COR-L47 (cell line): Measurements from ENCODE around the gene ARL11.
A peak's percentile ranks its signal among the peaks of the same experiment; 100 is the strongest.

ENCODE experiments used
- DNase-seq: peaks from one replicate; lab custom pipeline; 2025; lab: John Stamatoyannopoulos, UW

The ARL11 gene

GRCh38 chr13:49649244-49649962, 21.1 kb downstream of the ARL11 start:
- no peak for DNase-seq

DNA sequence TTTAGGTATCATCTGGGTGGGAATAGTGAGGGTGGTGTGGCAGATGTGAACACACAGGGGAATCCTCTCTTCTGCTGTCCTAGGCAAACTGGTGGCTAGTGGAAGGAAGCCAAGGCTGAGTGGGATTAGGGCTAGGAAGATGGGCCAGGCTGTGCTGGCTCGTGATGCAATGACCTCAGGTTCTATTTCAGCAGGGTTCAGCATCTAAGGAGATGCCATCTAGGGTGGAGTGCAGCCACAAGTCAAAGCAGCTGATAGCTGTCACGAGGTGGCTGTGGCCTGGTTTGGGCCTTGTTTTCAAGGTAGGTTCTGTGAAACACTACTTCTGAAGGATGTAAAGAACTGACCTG, 21.6 kb downstream of the ARL11 start:
- DNase-seq: no peak

DNA sequence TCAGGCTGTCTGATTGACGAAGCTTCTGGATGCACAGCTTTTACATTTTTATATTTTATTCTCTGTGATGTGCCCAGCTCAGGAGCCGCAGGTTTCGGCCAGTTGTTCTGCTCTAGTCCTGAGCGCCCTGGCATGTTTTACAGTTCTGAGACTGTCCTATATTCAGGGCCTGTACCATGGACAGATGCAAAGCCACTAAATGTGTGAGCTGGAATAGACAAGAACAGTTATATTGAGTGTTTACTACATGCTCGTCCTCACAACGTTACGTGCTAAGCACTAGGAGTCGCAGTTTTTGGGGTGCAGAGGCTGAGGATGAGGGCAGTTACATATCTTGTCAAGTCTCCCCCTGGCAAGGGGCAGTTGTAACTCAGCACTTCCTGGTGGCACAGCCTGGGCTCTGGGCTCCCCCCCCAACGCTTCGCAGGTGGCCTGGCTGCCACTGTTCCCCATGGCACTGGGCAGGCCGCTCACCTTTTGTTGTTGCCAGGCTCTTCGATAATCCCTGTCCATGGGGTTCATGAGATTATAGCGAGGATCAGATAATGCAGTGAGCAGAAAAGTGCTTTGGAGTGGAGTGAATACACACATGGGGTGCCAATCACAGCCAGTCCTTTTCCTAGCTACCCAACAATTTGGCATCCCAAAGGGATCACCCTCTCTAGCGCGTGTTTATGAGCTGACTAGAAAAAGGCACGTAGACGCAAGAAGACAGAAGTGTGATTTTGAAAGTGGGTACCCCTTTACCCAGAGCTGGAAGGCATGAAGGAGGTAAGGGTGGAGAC, 23.5 kb downstream of the ARL11 start:
- DNase-seq: no peak

- DNase-seq: peak; percentile 29
Measured at GRCh38 chr13:49652355-49653305, 24.3 kb downstream of the ARL11 start.

DNA sequence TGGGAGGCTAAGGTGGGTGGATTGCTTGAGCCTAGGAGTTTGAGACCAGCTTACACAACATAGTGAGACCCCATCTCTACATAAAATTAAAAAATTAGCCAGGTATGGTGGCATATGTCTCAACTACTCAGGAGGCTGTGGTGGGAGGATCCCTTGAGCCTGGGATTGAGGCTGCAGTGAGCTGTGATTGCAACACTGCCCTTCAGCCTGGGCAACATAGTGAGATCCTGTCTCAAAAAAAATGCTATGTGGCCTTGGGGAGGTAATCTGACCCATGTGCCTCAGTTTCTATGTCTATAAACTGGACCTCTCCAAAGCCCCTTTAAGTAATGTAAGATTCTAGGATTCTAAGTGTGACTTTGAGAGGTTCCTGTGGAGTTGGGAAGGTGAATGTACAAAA, 25.2 kb downstream of the ARL11 start:
- no peak for DNase-seq

DNA sequence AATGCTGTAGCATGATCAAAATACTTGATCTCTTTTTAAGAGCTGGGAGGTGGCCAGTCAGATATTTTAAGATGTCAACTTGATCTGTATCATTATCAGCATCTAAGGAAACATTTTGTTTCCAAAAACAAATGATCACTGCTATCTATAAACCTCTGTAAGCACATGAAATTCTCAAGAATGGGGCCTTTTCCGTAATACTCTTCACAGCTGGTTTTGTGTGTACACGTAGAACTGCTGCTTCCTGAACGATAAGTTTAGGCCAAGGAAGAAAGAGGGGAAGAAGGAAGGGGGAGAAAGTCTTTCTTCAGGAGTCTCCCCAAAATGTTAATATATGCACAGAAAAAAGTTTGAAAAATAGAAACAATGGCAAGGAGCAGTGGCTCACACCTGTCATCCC, 25.7 kb downstream of the ARL11 start:
- DNase-seq: no peak

- DNase-seq: no peak
Measured at GRCh38 chr13:49655906-49656305, 27.6 kb downstream of the ARL11 start.

GRCh38 chr13:49657241-49657641, 28.9 kb downstream of the ARL11 start:
- no peak for DNase-seq

- DNase-seq: no peak
Measured at GRCh38 chr13:49664606-49665005, 36.3 kb downstream of the ARL11 start.

DNA sequence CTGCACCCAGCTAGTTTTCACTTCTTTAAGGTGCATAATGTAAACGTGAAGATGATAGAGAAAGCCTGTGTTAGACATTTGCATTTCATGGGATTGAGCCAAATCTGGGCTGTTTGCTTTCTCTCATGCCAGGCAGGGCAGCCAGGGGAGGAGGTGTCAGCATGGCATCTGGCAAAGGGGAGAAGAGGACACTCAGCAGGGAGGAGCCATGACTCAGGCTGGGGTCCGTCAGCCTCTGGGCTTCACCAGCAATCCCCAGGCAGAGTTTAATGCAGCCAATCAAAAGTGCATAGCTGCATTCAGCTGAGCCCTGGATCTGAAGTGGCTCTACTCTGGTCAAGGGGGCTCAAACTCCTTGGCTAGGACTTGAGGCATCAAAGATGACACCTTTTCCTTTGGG, 39.5 kb downstream of the ARL11 start:
- no peak for DNase-seq

GRCh38 chr13:49669735-49670309, 41.5 kb downstream of the ARL11 start:
- DNase-seq: peak; percentile 71

DNA sequence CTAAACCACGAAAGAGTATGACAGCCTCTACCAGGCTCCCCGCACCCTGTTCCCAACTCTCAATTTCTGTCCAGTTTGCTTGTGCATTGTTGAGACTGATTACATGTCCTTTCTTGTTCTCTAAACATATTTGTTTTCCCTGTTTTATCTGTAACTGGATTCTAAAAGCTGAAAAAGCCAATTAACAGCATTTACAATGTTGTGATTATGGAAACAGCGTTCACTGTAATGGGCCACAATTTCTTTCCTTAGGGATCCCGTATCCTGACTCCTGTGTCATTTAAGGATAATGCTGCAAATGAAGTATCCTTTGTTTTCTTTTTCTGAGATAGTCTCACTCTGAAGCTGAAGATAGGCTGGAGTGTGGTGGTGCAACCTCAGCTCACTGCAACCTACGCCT, 42.5 kb downstream of the ARL11 start:
- no peak for DNase-seq

- DNase-seq: no peak
Measured at GRCh38 chr13:49676581-49677298, 48.4 kb downstream of the ARL11 start.

GRCh38 chr13:49678191-49678914, 50.0 kb downstream of the ARL11 start:
- no peak for DNase-seq

DNA sequence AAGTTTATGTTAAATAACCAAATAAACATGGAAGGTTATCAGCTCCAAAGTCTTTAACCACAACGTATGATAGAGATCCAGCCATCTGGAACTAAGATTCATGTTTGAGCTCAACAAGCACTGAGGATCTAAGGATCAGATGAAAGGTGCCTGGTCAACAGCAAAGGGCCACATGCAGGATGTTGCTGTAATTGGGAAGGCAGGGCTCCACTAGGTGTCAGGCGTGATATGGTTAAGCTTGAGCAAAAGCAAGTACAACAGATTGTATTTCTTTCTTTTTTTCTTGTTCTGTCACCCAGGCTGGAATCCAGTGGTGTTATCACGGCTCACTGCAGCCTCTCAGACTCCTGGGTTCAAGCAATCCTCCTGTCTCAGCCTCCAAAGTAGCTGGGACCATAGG, 50.9 kb downstream of the ARL11 start:
- DNase-seq: no peak

DNA sequence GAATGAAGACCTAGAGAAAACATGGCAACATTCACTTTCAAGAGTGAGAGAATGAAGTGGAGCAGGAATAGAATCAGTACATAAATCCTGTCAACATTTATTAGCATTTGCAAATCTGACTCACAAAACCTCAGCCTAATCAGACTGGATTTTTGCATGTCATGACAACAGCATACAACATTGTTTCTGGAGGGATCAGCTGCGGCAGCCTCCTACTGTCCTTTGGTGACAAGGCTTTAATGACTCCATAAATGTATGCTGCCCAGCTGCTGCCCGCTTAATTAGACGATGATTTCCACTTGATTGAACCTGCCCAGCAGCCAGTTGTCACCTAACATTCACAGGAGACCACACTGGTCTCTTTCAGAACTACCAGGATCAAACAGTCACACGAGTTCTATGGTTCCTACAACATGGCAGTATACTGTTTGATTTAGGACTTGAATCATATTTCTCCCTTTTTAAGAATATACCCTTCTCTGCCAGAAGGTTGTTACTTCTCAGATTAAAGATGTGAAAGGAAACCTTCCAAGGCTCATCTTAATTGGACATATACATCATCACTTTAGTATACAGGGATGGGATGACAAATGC, 53.6 kb downstream of the ARL11 start:
- peak; percentile 86 for DNase-seq
